Tibial nerve (tissue), 4 donors: Measurements from ENCODE around the gene PRRX1.

ENCODE experiments used
- CTCF ChIP-seq, 5 experiments: fragments of 200-600 bp in 3 of 5; fragments of 450-650 bp in 2 of 5; sonication (generic) in 3 of 5; IDR thresholded peaks; one replicate each; pipeline ENCODE4 v1.5.1; 2016 to 2019; ENCODE audit warnings: antibody characterized with exemption in 5 of 5, mild to moderate bottlenecking in 3 of 5, moderate library complexity in 2 of 5
- EP300 ChIP-seq, 2 donors: sonication (generic); formaldehyde crosslinking; IDR thresholded peaks; one replicate each; pipeline ENCODE4 v1.6.1; 2017; ENCODE audit warnings: antibody characterized with exemption in 2 of 2, mild to moderate bottlenecking in 1 of 2

DNA sequence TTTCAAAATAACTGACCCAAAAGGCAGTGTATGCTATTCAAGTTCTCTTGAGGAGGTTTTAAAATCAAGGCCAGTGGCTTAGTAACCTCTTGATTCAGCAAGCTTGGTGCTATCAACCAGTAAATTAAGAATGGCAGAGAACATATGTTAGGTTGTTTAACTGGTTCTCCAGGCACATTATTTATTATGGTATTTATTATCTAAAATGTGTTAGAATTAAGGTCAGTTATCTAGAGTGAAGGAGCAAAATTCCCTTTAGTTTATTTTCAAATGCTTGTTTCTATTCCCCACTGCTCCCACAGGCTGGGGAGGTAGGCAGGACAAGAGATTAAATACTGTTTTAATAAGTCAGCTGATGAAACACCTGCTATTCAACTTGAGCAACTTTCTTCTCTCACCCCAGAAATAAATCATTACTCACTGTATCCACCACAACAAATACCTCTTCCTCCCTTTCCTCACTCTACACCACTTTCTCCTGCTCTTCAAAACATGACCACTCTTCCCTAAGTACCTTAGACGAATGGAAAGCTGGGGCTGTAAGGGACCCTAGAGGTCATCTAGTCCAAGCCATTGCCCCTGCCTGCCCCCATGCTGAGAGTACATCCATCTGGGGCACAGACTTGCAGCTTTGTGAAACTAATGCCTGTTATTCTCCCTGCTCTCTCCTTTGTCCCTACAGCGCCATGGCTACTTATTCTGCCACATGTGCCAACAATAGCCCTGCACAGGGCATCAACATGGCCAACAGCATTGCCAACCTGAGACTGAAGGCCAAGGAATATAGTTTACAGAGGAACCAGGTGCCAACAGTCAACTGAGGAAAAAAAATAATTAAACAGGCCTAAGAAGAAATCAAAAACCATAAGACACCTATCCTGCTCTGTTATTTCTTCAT lies 71.7 kb downstream of the PRRX1 start:
- no peak for TF ChIP-seq CTCF (IDR thresholded peaks at IDR 0.05)
- no peak for TF ChIP-seq EP300 (IDR thresholded peaks at IDR 0.05)
